Panc1 (cell line): Measurements from ENCODE around the gene MAPK6. TPM values are rescaled to one million over a fixed set of nuclear protein-coding genes. Genes with fewer than 3 reads are reported as not detected.
"Not testable (repeated sequence)": the region's sequence is repeated elsewhere in the genome, so short reads cannot be mapped to it uniquely, and the experiment has no call there.

Experiments
- ATAC-seq: fragments of 200-7000 bp; cut with Tn5 transposase; 2 replicates; pipeline ENCODE4 v1.9.1; 2020; ENCODE audit warnings: mild to moderate bottlenecking, moderate library complexity
- BruUV-seq: library from RNA; stranded (reverse); fragments of 400-500 nt; replicated peaks from 2 replicates; lab custom pipeline; 2021; lab: Mats Ljungman, UMichigan
- CTCF ChIA-PET: fragments of 300-600 bp; sonication (Branson Sonifier 250); formaldehyde crosslinking; loops from one replicate; lab custom pipeline; 2022; ENCODE audit warnings: antibody characterized with exemption; lab: Charles Lee
- POLR2A ChIA-PET: fragments of 300-600 bp; sonication (Branson Sonifier 250); formaldehyde crosslinking; loops from one replicate; lab custom pipeline; 2022; ENCODE audit warnings: antibody characterized with exemption; lab: Charles Lee
- DNase-seq: peaks from one replicate; pipeline ENCODE4 v3.0.0-alpha.2; 2010; ENCODE audit warnings: low read depth, low spot score
- H3K27ac ChIP-seq: 2 replicates; pipeline ENCODE4 v1.5.1; 2011; ENCODE audit warnings: mild to moderate bottlenecking, low read length, inconsistent platforms
- H3K27me3 ChIP-seq: fragments of 200-500 bp; sonication (Bioruptor generic); 2 replicates; pipeline ENCODE4 v1.6.0; 2014; ENCODE audit warnings: low read length, inconsistent platforms; ENCODE audit not compliant: control insufficient read depth, insufficient read depth
- H3K36me3 ChIP-seq: fragments of 200-500 bp; sonication (Bioruptor generic); 2 replicates; pipeline ENCODE4 v1.5.1; 2014; ENCODE audit warnings: inconsistent platforms, mild to moderate bottlenecking, low read length, moderate library complexity; ENCODE audit not compliant: control insufficient read depth, insufficient read depth
- H3K4me1 ChIP-seq: 2 replicates; pipeline ENCODE4 v1.5.1; 2011; ENCODE audit warnings: inconsistent platforms, mild to moderate bottlenecking, low read length, moderate library complexity; ENCODE audit not compliant: control insufficient read depth, insufficient read depth
- H3K4me3 ChIP-seq, 2 experiments: 2 replicates each; pipeline ENCODE4 v1.5.1; 2011 to 2012; ENCODE audit warnings: low read depth in 2 of 2, low read length in 2 of 2, mild to moderate bottlenecking in 2 of 2, inconsistent platforms in 1 of 2, moderate library complexity in 1 of 2
- H3K9me3 ChIP-seq: fragments of 200-500 bp; sonication (Bioruptor generic); 2 replicates; pipeline ENCODE4 v1.5.1; 2014; ENCODE audit warnings: low read depth, mild to moderate bottlenecking, inconsistent platforms, low read length, moderate library complexity; ENCODE audit not compliant: control insufficient read depth, insufficient read depth
- CTCF ChIP-seq: fragments of 450-650 bp; IDR thresholded peaks from 2 replicates; pipeline ENCODE4 v1.5.1; 2017; ENCODE audit warnings: mild to moderate bottlenecking
- POLR2AphosphoS5 ChIP-seq: IDR thresholded peaks from 2 replicates; pipeline ENCODE4 v1.6.1; 2012; ENCODE audit warnings: mild to moderate bottlenecking, low read depth, low read length, moderate library complexity
- SIN3A ChIP-seq: IDR thresholded peaks from 2 replicates; pipeline ENCODE4 v1.6.1; 2012; ENCODE audit warnings: low read depth, mild to moderate bottlenecking, low read length, moderate library complexity, borderline replicate concordance; ENCODE audit not compliant: insufficient read depth
- TCF7L2 ChIP-seq: IDR thresholded peaks from 2 replicates; pipeline ENCODE4 v1.6.1; 2011; ENCODE audit warnings: mild to moderate bottlenecking, low read depth, low read length, inconsistent platforms
- in situ Hi-C: cut with HindIII; loops from 2 replicates; pipeline ENCODE4 v1.10.0; 2016; ENCODE audit warnings: low sequenced_read_pairs, low pct_unique_long_range_greater_than_20kb
- intact Hi-C: fragments of 100-400 bp; cut with micrococcal nuclease; formaldehyde crosslinking; loops from one replicate; pipeline ENCODE4 v1.10.0; 2022; ENCODE audit not compliant: unreplicated experiment
- total RNA-seq: library from RNA; stranded (reverse); gene quantifications from one replicate; pipeline ENCODE4 v1.2.1, GENCODE V29; 2021; ENCODE audit not compliant: unreplicated experiment
- TF ChIP-seq, protein P1 (sequence below), 2 experiments: IDR thresholded peaks; 2 replicates each; pipeline ENCODE4 v1.6.1; 2011 to 2012; ENCODE audit warnings: low read depth in 2 of 2, control low read depth in 1 of 2, low read length in 1 of 2, mild to moderate bottlenecking in 1 of 2, moderate library complexity in 1 of 2; ENCODE audit not compliant: insufficient read depth in 1 of 2

MAPK6 gene
- total RNA-seq, 1 experiment from 2014 or later: 66.6 TPM

- peaks cover 8% of the 10 kb centered on the region for H3K4me1 ChIP-seq
- no peak overlapping the region for H3K4me3 ChIP-seq
- intact Hi-C loops (no loop called here), in situ Hi-C loops (no loop called here)
- BruUV-seq: no TSS peak
- ATAC-seq (no peak), DNase-seq (no peak)
- H3K9me3 ChIP-seq: peaks cover 11% of the 10 kb centered on the region
- TF ChIP-seq POLR2AphosphoS5: no peak
- TF ChIP-seq, protein P1, sequence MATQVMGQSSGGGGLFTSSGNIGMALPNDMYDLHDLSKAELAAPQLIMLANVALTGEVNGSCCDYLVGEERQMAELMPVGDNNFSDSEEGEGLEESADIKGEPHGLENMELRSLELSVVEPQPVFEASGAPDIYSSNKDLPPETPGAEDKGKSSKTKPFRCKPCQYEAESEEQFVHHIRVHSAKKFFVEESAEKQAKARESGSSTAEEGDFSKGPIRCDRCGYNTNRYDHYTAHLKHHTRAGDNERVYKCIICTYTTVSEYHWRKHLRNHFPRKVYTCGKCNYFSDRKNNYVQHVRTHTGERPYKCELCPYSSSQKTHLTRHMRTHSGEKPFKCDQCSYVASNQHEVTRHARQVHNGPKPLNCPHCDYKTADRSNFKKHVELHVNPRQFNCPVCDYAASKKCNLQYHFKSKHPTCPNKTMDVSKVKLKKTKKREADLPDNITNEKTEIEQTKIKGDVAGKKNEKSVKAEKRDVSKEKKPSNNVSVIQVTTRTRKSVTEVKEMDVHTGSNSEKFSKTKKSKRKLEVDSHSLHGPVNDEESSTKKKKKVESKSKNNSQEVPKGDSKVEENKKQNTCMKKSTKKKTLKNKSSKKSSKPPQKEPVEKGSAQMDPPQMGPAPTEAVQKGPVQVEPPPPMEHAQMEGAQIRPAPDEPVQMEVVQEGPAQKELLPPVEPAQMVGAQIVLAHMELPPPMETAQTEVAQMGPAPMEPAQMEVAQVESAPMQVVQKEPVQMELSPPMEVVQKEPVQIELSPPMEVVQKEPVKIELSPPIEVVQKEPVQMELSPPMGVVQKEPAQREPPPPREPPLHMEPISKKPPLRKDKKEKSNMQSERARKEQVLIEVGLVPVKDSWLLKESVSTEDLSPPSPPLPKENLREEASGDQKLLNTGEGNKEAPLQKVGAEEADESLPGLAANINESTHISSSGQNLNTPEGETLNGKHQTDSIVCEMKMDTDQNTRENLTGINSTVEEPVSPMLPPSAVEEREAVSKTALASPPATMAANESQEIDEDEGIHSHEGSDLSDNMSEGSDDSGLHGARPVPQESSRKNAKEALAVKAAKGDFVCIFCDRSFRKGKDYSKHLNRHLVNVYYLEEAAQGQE (IDR thresholded peaks at IDR 0.05; ENCODE audit: insufficient read depth in 1 of 2, low read depth in 2 of 2, low read length in 1 of 2): no peak
- no peak for TF ChIP-seq SIN3A
- TF ChIP-seq CTCF: no peak
- no peak for TF ChIP-seq TCF7L2
- H3K36me3 ChIP-seq: no peaks in the 10 kb centered on the region
- ChIA-PET CTCF (interaction anchor here (0.7 kb wide), 2 partner anchors 48 to 126 kb away, joined by 5 to 8 read pairs; no protein-coding TSS in a partner anchor), POLR2A (no interaction called here)
- no peaks in the 10 kb centered on the region for H3K27me3 ChIP-seq
- no peak overlapping the region for H3K27ac ChIP-seq
These were observed 63.4 kb downstream of the MAPK6 start for GRCh38 chr15:52082197-52083036.

DNA sequence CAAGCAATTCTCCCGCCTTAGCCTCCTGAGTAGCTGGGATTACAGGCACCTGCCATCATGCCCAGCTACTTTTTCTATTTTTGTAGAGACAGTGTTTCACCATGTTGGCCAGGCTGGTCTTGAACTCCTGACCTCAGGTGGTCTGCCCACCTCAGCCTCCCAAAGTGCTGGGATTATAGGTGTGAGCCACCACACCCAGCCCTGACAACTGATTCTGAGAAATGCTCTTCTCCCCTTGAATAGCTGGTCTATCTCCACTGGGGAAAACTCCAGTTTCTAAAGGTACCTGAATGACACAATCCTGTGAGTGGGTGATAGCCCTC lies 64.0 kb downstream of the MAPK6 start:
- H3K27me3 ChIP-seq, in situ Hi-C loops, H3K27ac ChIP-seq, POLR2A ChIA-PET, H3K36me3 ChIP-seq, intact Hi-C loops, H3K4me1 ChIP-seq, CTCF ChIA-PET, H3K4me3 ChIP-seq, ATAC-seq, BruUV-seq, DNase-seq: not testable (repeated sequence)
- peaks cover 11% of the 10 kb centered on the region for H3K9me3 ChIP-seq

DNA sequence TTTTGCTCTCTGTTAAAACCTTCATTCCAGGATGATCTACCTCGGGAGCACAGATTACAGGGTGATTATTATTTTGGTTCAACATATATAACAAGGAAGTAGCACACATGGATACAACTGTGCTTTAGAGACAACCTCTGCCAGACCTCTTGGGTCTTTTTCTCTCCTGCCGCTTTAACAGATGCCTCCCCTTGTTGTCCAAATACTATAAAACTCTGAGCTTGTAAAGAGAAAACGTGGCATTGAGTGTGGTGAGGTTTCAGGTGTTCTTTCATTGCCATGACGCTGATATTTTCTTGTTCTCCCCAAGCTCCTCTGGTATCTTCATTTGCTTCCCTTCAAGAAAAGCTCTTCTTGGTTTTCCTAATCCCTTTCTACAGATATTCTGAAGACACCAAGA lies 64.6 kb downstream of the MAPK6 start:
- no peaks in the 10 kb centered on the region for H3K27me3 ChIP-seq
- peaks cover 11% of the 10 kb centered on the region for H3K9me3 ChIP-seq
- ChIA-PET CTCF (no interaction called here), POLR2A (no interaction called here)
- no TSS peak for BruUV-seq
- intact Hi-C loops: no loop called here
- in situ Hi-C loops: no loop called here
- H3K27ac ChIP-seq: no peak overlapping the region
- no peak overlapping the region for H3K4me3 ChIP-seq
- ATAC-seq: no peak
- TF ChIP-seq CTCF: no peak
- TF ChIP-seq, protein P1 (IDR thresholded peaks at IDR 0.05; ENCODE audit: insufficient read depth in 1 of 2, low read depth in 2 of 2, low read length in 1 of 2): no peak
- no peak for TF ChIP-seq SIN3A
- no peak for TF ChIP-seq POLR2AphosphoS5
- no peak for TF ChIP-seq TCF7L2
- H3K36me3 ChIP-seq: no peaks in the 10 kb centered on the region
- no peak for DNase-seq
- peaks cover 8% of the 10 kb centered on the region; the same call in 1 of the 2 replicates for H3K4me1 ChIP-seq
